Activated naive CD4-positive, alpha-beta T cell treated with anti-CD3 and anti-CD28 coated beads, Interleukin-2, amount 50 U/mL, for 24 hours (primary cell): ENCODE measurements around the gene GFER.
"Not testable (repeated sequence)": the region's sequence is repeated elsewhere in the genome, so short reads cannot be mapped to it uniquely, and the experiment has no call there.

Experiments used
- H3K27ac Mint-ChIP-seq: one replicate; pipeline ENCODE4 v1.8.0; 2021; ENCODE audit warnings: mild to moderate bottlenecking, mixed read lengths
- H3K27me3 Mint-ChIP-seq: one replicate; pipeline ENCODE4 v1.8.0; 2021; ENCODE audit warnings: mixed read lengths
- H3K36me3 Mint-ChIP-seq: one replicate; pipeline ENCODE4 v1.8.0; 2021; ENCODE audit warnings: mixed read lengths
- H3K4me1 Mint-ChIP-seq: one replicate; pipeline ENCODE4 v1.8.0; 2021; ENCODE audit warnings: mixed read lengths
- H3K4me3 Mint-ChIP-seq: one replicate; pipeline ENCODE4 v1.8.0; 2021; ENCODE audit warnings: mild to moderate bottlenecking, mixed read lengths
- H3K9me3 Mint-ChIP-seq: one replicate; pipeline ENCODE4 v1.8.0; 2021; ENCODE audit warnings: mixed read lengths

GFER gene

GRCh38 chr16:1983544-1984346, at the start of gene GFER:
GFER (plus strand) TSS chr16:1984193; CDS start chr16:1984219, 26 bp downstream.
- Mint-ChIP-seq H3K4me3 (peak within 1 kb of the TSS; percentile 81), H3K36me3 (peaks cover 4% of the 10 kb centered on the region), H3K9me3 (no peaks in the 10 kb centered on the region), H3K27me3 (peaks cover 5% of the 10 kb centered on the region), H3K27ac (peak within 1 kb of the TSS; percentile 55), H3K4me1 (peaks cover 17% of the 10 kb centered on the region)

GRCh38 chr16:1936945-1937479, 47.0 kb upstream of the GFER start:
- H3K9me3 Mint-ChIP-seq, result no peaks in the 10 kb centered on the region
- peaks cover 7% of the 10 kb centered on the region for H3K4me1 Mint-ChIP-seq
- peaks cover 2% of the 10 kb centered on the region for H3K36me3 Mint-ChIP-seq
- no peak overlapping the region for H3K27ac Mint-ChIP-seq
- no peak overlapping the region for H3K4me3 Mint-ChIP-seq
- no peaks in the 10 kb centered on the region for H3K27me3 Mint-ChIP-seq

- H3K9me3 Mint-ChIP-seq, result no peaks in the 10 kb centered on the region
- H3K27ac Mint-ChIP-seq, result no peak overlapping the region
- no peaks in the 10 kb centered on the region for H3K27me3 Mint-ChIP-seq
- peaks cover 2% of the 10 kb centered on the region for H3K36me3 Mint-ChIP-seq
- peaks cover 10% of the 10 kb centered on the region for H3K4me1 Mint-ChIP-seq
- no peak overlapping the region for H3K4me3 Mint-ChIP-seq
Measured at GRCh38 chr16:1938316-1938715, 45.7 kb upstream of the GFER start.

- Mint-ChIP-seq H3K4me3 (no peak overlapping the region), H3K27me3 (no peaks in the 10 kb centered on the region), H3K27ac (no peak overlapping the region), H3K9me3 (no peaks in the 10 kb centered on the region), H3K36me3 (peaks cover 2% of the 10 kb centered on the region), H3K4me1 (peaks cover 14% of the 10 kb centered on the region)
Measured at GRCh38 chr16:1938910-1939309, 45.1 kb upstream of the GFER start.

GRCh38 chr16:1939833-1940232, 44.2 kb upstream of the GFER start:
- not testable (repeated sequence) for H3K9me3 Mint-ChIP-seq, H3K27ac Mint-ChIP-seq, H3K27me3 Mint-ChIP-seq, H3K4me3 Mint-ChIP-seq, H3K36me3 Mint-ChIP-seq
- peaks cover 19% of the 10 kb centered on the region for H3K4me1 Mint-ChIP-seq

- H3K36me3 Mint-ChIP-seq, result peaks cover 2% of the 10 kb centered on the region
- no peaks in the 10 kb centered on the region for H3K27me3 Mint-ChIP-seq
- peaks cover 19% of the 10 kb centered on the region for H3K4me1 Mint-ChIP-seq
- no peak overlapping the region for H3K4me3 Mint-ChIP-seq
- no peak overlapping the region for H3K27ac Mint-ChIP-seq
- no peaks in the 10 kb centered on the region for H3K9me3 Mint-ChIP-seq
Measured at GRCh38 chr16:1940273-1941161, 43.5 kb upstream of the GFER start.

GRCh38 chr16:1941162-1942046, 42.6 kb upstream of the GFER start:
- Mint-ChIP-seq H3K4me1 (peaks cover 19% of the 10 kb centered on the region), H3K9me3 (no peaks in the 10 kb centered on the region), H3K27me3 (no peaks in the 10 kb centered on the region), H3K36me3 (peaks cover 2% of the 10 kb centered on the region), H3K4me3 (peak overlapping the region; percentile 82), H3K27ac (no peak overlapping the region)

- Mint-ChIP-seq H3K36me3 (peaks cover 2% of the 10 kb centered on the region), H3K4me3 (peak overlapping the region; percentile 82), H3K9me3 (no peaks in the 10 kb centered on the region), H3K27me3 (no peaks in the 10 kb centered on the region), H3K27ac (no peak overlapping the region), H3K4me1 (peaks cover 19% of the 10 kb centered on the region)
Measured at GRCh38 chr16:1942047-1942809, 41.8 kb upstream of the GFER start.

DNA sequence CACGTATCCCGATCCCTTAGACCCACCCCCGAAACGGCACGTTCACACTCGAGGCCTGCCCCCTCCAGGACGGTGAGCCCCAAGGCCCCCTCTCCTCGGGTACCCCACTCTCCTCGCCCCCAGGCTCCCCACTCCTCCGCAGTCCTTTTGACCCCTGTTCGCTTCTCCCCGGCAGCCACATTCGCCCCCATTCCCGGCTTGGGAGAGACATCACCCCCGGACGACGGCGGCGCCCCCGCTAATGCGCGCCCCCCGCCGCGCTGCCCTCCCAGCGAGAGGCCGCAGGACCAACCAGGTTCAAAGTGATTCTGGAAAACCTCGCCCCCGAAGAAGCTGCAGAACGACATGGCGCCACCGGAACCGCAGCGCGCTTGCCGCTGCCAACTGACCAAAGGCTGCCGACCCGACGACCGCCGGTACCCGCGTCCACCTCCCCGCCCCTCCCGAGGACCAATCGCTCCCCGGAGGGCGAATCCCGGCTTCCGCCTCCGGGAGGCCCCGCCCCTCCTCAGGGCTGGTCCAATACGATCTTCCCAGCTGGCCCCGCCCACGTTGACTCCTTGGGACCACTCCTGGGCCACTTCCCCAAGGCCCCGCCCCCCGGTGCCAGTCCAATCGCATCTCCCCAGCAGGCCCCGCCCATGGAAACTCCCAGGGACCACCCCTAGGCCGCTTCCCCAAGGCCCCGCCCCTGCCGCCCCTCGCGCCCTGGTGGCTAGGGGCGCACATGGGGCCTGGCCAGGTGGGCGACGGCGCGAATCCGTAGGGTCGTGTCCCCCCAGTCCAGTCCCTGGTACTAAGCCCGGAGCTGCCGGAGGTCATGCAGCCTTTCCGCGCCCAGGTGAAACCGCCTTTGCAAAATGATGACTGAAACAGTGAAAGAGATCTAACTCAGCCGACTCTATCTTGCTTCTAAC, 40.9 kb upstream of the GFER start, which contains the start of gene MSRB1:
Gene MSRB1, minus strand, starts transcription at position 390 of the 917 bp plus-strand sequence. Its CDS starts 43 bp downstream, at position 347.
- H3K4me1 Mint-ChIP-seq, result peaks cover 19% of the 10 kb centered on the region
- H3K27ac Mint-ChIP-seq, result peak within 1 kb of the TSS; percentile 38
- no peaks in the 10 kb centered on the region for H3K27me3 Mint-ChIP-seq
- peak within 1 kb of the TSS; percentile 82 for H3K4me3 Mint-ChIP-seq
- H3K9me3 Mint-ChIP-seq, result no peaks in the 10 kb centered on the region
- H3K36me3 Mint-ChIP-seq, result peaks cover 2% of the 10 kb centered on the region

GRCh38 chr16:1944612-1945199, 39.3 kb upstream of the GFER start:
- no peaks in the 10 kb centered on the region for H3K27me3 Mint-ChIP-seq
- H3K9me3 Mint-ChIP-seq, result no peaks in the 10 kb centered on the region
- H3K36me3 Mint-ChIP-seq, result no peaks in the 10 kb centered on the region
- no peak overlapping the region for H3K27ac Mint-ChIP-seq
- peaks cover 19% of the 10 kb centered on the region for H3K4me1 Mint-ChIP-seq
- H3K4me3 Mint-ChIP-seq, result peak overlapping the region; percentile 82

DNA sequence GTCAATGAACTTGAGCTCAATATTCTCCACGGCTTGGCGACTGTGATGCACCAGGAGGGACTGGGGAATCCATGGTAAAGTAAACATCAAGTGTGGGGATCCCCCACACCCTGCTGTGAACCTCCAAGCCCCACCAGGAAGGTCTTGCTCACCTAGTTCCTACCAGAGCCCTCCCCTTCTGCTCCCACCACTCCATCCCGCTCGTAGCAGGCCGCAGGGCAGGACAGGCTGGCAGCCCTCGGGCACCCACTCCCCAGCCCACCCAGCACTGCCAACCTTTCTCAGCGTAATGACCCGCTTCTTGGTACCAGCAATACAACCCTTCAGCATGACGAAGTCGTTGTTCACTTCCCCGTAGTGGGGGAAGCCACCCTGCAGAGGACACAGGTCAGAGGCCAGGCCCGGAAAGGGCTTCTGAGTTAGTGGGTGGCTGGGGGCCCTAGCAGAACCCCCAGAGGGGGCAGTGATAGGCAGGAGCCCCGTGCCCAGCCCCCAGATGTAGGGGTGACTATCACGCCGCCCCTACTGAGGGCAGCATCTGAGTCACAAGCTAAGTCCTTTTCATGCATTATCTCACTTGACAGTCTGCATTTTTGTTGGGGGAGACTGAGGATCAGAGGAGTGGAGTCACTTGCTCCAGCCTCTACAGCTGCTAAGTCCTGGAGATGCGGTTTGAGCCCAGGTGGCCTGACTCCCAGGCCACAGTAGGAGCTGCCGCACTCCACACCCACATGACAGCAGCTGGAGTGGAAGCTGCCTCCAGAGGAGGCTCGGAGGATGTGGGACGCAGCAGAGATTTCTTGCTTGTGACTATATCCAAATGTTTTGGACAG, 38.2 kb upstream of the GFER start:
- no peak overlapping the region for H3K27ac Mint-ChIP-seq
- peaks cover 19% of the 10 kb centered on the region for H3K4me1 Mint-ChIP-seq

DNA sequence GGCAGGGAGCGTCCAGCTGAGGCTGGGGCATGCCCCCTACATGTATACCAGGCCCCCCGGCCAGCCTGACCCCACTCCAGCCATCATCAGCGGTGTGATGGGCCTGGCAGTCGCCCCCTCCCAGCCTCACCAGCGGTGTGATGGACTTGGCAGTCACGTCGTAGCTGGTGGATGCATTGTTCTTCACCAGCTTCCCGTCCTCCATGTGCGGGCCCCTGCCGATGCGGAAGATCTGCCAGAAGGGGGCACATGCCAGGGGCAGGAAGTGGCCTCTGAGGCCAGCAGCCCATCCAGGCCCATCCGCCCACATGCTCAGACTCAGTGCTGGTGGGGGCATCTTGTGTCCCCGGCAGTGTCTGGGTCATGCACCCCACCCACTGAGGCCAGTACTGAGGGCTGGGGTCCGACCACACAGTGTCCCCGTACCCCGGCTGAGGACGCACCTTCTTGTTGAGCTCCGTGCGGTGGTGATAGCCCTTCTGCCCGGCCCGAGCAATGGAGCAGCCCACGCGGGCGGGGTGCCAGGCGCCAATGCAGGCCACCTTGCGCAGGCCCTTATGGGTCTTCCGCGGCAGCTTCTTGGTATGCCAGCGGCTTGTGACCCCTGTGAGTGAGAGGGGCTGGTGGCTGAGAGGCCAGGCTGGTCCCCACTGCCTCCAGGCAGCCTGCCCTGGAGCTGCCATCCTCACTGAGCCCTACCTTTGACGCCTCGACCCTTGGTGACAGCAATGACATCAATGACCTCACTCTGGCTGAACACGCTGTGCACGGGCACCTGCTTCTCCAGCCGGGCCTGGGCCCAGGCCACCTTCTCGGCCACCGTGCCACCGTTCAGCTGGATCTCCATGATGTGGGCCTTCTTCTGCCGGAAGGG, 37.3 kb upstream of the GFER start:
- Mint-ChIP-seq H3K4me3 (no peak overlapping the region), H3K4me1 (peaks cover 15% of the 10 kb centered on the region), H3K27ac (no peak overlapping the region), H3K27me3 (no peaks in the 10 kb centered on the region), H3K9me3 (no peaks in the 10 kb centered on the region), H3K36me3 (no peaks in the 10 kb centered on the region)

More for the DNA sequence above, 38.2 kb upstream of the GFER start:
- H3K4me3 Mint-ChIP-seq, result no peak overlapping the region
- H3K9me3 Mint-ChIP-seq, result no peaks in the 10 kb centered on the region
- no peaks in the 10 kb centered on the region for H3K27me3 Mint-ChIP-seq
- no peaks in the 10 kb centered on the region for H3K36me3 Mint-ChIP-seq
